SW480 (cell line): ENCODE data around the gene TCEA3.

ENCODE experiments used
- DNase-seq: peaks from one replicate; pipeline ENCODE4 v3.0.0-alpha.2; 2016; ENCODE audit warnings: low spot score

The TCEA3 gene

GRCh38 chr1:23446661-23447310 is 22.2 kb upstream of the TCEA3 start:
- no peak for DNase-seq

DNA sequence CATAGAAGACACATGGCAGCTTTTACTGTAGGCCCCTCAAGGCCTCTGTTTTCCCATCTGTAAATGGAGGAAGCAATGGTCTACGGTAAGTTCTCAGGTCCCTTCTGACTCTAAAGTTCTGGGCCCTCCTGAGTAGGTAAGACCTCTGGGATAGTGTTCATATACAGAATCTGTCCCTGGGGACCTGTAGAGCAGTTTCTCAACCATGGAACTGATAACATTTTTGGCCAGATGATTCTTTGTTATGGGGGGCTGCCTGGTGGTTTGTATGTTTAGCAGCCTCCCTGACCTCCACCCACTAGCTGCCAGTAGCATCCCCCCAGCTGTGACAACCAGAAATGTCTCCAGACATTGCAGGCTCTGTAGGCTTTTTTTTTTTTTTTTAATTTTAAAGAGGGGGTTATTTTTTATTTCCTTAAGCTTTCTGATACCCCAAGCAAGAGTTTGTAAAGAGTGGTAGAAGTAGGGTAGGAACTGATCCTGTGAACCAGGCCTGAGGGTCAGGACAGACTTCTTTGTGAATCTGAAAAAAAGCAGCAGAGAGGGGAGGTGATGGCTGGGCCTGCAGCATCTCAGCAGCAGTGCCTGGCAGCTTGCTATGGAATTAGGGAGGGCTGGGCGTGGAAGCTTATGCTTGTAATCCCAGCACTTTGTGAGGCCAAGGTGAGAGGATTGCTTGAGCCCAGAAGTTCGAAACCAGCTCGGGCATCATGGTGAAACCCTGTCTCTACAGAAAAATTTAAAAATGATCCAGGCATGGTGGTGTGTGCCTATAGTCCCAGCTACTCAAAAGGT is 20.2 kb upstream of the TCEA3 start:
- DNase-seq = no peak

- no peak for DNase-seq
These were observed 19.6 kb upstream of the TCEA3 start for GRCh38 chr1:23444104-23444533.

DNA sequence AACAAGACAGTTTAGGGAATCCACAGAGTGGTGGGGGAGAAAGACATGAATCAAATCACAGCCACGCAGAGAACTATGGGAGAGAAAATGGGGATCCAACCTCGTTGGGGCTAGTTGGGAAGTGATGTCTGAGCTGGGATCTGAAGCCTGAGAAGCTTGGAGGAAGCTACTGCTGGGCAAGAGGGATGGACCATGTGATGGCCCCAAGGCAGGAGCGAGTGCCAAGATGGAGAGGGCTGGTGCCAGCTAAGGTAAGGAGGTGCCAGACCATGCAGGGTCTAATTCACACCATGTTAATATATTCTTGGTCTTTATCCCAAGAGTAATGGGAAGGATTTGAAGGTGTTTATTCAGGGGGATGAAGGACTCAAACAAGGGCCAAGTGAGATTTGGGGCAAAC is 18.2 kb upstream of the TCEA3 start:
- DNase-seq = no peak

DNA sequence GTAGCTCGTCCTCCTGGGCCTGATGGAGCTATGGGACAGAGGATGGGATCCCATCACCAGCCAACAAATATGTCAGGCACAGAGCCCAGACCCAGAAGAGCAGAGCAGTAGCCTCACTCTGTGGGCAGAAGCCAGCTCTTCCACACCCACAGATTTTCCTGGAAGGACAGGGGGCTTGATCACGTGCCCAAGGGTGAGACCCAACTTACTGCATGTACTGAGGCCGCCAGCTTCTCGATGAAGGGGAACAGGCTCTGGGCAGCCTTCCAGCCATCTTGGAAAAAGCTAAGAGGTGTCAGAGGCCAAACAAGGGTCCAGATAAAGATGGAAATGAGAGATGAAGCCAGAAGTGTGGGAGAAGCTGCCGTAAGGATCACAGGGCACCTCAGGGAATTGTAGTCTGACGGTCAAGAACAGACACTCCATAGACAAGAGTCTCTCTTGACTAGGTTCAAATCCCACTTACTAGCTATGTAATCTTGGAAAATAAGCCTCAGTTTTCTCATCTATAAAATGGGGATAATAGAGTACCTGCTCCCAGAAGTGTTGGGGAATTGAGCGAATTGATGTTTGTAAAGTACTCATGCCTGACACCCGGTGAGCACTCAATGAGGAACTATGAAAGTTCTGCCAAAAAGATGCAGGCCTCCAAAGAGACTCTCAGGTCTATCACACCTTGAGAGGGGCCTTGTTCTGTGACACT is 17.0 kb upstream of the TCEA3 start:
- DNase-seq = no peak

DNA sequence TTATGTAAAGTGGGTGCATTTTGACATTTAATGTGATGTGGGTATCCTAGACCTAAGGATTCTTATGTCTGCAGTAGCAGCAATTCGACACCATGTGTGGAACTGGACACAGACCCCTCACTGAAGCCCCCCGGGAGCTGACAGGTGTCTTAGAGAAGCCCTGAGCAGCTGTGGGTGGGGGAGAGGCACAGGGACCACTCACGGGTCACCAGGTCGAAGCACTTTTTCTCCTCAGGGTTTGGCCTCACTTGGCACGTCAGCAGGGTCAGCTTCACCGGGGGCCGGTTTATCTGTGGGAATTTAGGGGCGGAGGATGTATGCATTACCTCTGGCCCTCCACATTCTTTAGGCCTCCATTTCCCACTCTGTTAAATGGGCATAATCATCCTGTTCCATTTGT is 14.0 kb upstream of the TCEA3 start:
- DNase-seq = no peak

DNA sequence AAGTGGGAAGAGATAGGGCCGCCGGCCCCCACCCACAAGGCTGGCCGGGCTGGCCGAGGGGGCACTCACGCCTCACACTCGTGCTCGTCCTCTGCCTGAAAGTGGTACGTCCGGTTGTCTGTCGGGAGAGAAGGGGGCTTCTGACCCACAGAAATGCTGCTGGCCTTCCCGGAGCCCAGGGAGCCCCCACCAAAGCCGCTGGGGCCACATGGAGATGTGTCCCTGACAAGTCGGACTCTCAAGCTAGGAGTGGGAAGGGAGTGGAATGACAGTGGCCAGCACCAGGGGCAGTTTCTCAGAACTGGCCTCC is 12.8 kb upstream of the TCEA3 start:
- no peak for DNase-seq

DNA sequence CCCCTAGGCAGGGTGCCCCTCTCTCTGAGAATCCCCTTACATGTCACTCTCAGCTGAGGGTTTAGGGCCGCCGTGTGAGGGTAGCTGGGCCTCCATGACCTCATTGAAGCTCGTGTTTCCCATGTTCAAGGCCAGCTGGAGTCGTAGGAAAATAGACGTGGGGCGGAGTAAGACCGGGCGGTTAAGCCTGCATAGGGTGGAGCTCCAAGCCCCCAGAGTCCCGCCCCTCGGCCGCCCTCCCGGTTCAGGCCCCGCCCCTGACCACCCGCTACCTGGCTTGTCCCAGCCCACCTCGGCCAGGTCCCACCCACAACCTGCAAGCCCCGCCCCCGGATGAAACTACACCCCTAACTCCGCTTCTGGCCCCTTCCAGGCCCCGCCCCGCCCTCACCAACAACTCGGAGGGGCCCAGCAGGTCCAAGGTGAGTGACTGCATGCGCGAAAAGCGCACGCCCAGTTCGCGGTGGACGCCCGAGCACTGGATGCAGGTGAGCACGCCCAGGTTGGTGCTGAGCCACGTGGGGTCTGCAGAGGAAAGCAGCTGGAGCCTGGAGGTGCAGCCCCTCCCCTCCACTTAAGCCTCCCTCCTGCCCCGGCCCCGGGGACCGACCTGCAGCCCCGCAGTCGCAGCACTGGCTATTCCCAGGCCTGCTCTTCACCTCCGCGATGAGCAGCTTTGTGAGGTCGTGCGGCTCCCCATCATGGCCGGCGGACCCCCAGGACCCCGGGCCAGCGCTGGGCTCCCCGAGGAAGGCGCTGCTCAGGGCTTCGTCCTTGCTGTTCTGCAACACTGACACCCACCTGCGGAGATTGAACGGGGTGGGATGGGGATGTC is 12.2 kb upstream of the TCEA3 start:
- no peak for DNase-seq

GRCh38 chr1:23434260-23434775 is 9.8 kb upstream of the TCEA3 start:
- DNase-seq = no peak

DNA sequence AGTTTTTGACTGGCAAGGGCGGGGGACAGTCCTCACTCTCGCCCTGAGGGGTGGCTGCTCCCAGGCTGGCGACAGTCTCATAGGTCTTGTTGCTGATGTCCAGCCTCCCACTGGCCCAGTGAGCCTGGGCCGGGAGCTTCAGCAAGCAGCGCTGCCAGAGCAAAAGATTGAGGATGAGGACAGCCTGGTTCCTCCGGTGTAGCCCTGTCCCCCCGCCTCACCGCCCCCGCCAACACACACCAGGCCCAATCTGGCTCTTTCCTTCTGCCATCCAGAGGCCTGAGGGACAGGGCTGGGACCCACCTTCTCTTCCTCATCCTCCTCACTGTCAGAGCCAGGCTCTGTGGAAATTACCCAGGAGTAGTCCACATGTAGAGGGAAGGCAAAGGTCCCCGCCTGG is 8.6 kb upstream of the TCEA3 start:
- no peak for DNase-seq

GRCh38 chr1:23431431-23431830 is 6.9 kb upstream of the TCEA3 start:
- no peak for DNase-seq

- DNase-seq = no peak
These were observed 6.3 kb upstream of the TCEA3 start for GRCh38 chr1:23430803-23431202.

DNA sequence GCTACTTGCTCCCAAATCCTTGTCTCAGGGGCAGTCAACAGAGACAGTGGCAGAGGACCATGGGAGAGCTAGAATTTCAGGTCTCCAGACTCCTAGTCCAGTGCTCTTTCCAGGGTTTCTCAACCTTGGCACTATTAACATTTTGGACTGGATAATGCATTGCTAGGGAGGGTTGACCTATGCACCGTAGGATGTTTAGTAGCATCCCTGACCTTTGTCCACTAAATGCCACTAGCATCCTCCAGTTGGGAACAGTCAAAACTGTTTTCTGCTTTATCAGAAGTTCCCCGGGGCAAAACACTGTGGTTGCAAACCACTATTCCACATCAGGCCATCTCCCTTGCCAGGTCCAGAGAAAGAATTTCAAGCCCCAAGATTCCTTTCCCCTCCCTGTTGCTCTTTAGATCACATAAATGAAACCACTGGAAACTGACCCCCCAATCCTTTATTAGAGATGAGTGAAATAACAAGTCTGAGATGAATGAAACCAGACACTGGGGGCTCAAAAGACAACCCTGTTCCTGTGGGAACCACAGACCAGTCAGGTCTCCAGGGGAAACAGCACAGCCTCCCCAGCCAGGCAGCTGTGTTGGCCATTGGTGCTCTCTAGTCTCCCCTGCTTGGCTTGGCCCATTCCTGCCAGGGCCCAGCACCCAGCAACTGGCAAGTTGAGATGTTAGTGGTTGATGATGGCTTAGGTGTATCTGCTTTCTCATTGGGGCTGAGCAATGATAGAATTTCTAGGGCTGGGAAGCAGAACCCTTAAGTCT is 3.8 kb upstream of the TCEA3 start:
- DNase-seq = no peak

GRCh38 chr1:23427550-23427949 is 3.0 kb upstream of the TCEA3 start:
- DNase-seq = no peak

DNA sequence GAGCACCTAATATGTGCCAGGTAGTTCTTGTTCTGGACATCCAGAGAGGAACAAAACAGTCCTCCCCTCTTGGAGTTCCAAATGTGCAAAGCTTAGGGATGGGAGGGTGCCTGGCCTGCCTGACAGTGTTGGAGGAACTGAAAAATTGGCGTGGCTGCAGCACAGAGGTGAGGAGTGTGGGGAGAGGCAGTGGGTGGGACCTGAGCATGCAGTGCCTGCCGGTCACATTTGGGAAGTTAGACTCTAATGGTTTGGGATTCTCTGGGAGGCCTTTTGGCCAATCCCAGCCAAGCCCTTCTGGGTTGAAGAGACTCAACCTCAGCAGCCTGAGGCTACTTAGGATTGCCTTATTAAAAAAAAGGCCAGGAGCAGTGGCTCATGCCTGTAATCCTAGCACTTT is 2.3 kb upstream of the TCEA3 start:
- DNase-seq = no peak

DNA sequence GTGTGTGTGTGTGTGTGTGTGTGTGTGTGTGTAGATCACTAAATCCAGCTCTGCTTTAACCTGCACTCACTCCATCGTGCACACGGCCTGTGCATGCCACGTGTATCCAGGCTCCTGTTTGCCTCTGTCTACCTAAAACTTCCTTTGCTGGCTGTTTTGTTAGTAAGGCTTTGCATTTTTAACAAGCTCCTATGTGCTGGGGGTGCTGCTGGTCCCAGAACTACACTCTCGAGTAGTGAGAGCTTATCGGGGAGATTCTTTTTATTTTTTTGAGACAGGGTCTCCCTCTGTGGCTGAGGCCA is 596 bp upstream of the TCEA3 start:
- no peak for DNase-seq

DNA sequence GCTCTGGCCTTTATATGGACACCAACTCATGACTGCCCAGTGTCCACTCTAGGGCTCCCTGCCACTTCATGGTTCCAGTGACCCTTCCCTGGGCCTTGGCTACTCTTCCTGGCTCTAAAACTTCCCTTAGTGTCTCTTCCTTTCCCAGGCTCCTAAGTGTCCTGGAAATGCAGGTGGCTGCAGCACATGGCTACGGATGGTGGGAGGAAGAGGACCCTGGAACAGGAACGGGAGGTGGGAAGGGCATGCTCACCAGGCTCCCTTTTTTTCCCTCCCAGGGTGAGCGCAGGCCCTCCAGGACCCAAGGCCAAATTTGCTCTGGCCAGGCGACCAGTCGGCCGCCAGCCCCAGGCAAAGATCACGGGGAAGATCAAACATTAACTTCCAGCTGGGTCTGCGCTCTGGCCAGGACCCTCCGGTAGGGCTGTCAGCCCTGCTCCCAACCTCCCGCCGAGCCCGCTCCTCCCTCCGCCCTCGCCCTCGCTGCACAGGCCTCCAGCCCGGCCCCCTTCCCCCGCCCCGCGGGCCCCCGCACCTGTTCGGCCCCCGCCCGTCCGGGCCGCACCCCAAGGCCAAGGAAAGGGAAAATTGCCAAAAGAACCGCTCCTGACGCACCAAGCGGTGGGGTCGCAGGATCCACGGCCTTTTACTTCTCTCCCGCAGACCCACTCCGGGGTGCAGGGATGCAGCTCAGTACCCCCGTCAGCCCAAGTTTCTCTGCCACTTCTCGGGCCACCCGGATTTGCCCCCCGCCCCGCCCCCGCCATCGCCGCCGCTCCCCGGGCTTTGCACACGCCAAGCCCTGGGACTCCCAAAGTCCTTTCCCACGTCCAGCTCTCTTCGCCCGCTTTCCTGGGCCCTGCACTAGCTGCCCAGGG is 894 bp downstream of the TCEA3 start:
- no peak for DNase-seq

DNA sequence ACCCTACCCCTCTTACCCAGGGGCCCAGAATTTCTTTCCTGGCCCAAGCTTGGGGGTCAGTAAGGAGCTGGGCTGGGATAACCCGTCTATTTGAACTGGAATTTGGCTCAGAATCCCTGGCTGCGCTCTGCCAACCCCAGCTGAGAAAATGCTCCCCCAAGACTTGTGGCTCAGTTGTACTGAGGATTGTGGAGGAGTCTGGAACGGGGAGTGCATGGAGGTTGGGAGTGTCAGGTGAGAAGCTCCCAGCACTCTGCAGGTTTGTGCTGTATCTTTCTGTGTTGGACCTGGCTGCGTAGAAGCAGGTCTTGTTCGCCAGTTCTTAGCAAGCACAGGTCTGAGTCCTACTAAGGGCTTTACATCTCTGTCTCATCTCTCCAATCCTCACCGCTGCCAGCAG is 1.6 kb downstream of the TCEA3 start:
- no peak for DNase-seq

DNA sequence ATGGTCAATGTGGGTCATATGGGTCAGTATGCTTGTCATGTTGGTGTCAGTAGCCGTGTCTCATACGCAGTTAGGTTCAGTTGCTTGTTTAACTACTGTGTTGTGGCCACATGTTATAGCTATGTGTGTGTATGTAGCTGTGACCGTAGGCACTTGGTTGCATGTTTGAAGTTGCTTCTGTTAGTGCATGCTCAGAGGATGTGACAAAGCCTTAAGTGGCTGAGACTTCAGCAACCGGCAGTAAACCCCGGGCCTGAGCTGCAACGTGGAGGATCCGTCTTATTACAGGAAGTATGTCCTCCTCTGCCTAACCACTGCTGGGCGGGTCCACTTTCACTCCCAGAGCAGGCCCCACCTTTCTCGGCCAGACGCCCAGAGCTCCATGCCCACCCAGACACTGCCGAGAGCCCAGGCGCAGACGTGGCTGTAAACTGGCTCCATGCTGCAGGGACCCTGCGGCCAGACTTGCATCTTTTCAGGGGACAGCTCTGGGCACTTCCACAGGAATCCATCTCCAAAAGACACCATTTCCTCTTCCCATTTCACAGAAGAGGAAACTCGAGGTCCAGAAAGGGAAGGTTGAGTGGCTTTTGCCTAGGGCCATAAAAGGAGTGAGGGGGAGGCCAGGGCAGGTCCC is 2.2 kb downstream of the TCEA3 start:
- no peak for DNase-seq

GRCh38 chr1:23421753-23422240 is 2.8 kb downstream of the TCEA3 start:
- DNase-seq = no peak
